Endothelial cell of umbilical vein (primary cell): ENCODE results near the gene SECISBP2.

Experiments used
- EZH2 ChIP-seq: IDR thresholded peaks from 2 replicates; pipeline ENCODE4 v1.6.1; 2012; ENCODE audit warnings: borderline replicate concordance, low read depth, mild to moderate bottlenecking, moderate library complexity, low read length, inconsistent platforms; ENCODE audit not compliant: severe bottlenecking
- MYC ChIP-seq: IDR thresholded peaks from one replicate; pipeline ENCODE4 v1.6.1; 2011; ENCODE audit warnings: mild to moderate bottlenecking, low read depth, low read length
- POLR2A ChIP-seq: IDR thresholded peaks from 2 replicates; pipeline ENCODE4 v1.6.1; 2012; ENCODE audit warnings: low read depth, mild to moderate bottlenecking, control low read depth, low read length
- TF ChIP-seq, protein P1 (sequence below), 2 donors: IDR thresholded peaks; 1 replicate in 1 of 2; 2 replicates in 1 of 2; pipeline ENCODE4 v1.5.1; 2011; ENCODE audit warnings: low read length in 2 of 2, mild to moderate bottlenecking in 2 of 2, moderate library complexity in 2 of 2, control low read depth in 1 of 2, inconsistent platforms in 1 of 2, low read depth in 1 of 2; ENCODE audit not compliant: insufficient read depth in 1 of 2; ENCODE audit errors: extremely low read depth in 1 of 2

DNA sequence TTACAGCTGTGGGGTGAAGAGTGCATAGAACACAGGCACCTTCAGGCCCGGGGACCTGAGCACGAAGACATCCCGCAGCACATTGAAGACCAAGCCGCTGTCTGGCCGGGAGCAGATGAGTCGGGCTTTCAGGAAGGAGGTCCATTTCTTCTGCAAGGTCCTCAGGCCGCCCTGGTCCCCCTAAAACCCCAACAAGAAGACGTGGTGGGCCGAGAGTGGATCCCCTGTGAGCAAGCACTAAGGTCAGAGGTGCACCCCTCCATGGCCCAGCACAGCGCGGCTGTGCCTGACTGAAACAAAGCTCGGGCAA lies 70.5 kb downstream of the SECISBP2 start:
- TF ChIP-seq, protein P1, sequence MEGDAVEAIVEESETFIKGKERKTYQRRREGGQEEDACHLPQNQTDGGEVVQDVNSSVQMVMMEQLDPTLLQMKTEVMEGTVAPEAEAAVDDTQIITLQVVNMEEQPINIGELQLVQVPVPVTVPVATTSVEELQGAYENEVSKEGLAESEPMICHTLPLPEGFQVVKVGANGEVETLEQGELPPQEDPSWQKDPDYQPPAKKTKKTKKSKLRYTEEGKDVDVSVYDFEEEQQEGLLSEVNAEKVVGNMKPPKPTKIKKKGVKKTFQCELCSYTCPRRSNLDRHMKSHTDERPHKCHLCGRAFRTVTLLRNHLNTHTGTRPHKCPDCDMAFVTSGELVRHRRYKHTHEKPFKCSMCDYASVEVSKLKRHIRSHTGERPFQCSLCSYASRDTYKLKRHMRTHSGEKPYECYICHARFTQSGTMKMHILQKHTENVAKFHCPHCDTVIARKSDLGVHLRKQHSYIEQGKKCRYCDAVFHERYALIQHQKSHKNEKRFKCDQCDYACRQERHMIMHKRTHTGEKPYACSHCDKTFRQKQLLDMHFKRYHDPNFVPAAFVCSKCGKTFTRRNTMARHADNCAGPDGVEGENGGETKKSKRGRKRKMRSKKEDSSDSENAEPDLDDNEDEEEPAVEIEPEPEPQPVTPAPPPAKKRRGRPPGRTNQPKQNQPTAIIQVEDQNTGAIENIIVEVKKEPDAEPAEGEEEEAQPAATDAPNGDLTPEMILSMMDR (IDR thresholded peaks at IDR 0.05; ENCODE audit: extremely low read depth in 1 of 2, insufficient read depth in 1 of 2, low read depth in 1 of 2, low read length in 2 of 2): no peak
- TF ChIP-seq EZH2: no peak
- no peak for TF ChIP-seq MYC
- no peak for TF ChIP-seq POLR2A
